Colonic mucosa (tissue), 4 donors: ENCODE results near the gene FZD10. TPM values are rescaled to one million over a fixed set of nuclear protein-coding genes. Genes with fewer than 3 reads are reported as not detected.

Experiments used
- DNase-seq: peaks from one replicate; pipeline ENCODE4 v3.0.0-alpha.2; 2020
- H3K27ac ChIP-seq: fragments of 200-600 bp; one replicate; pipeline ENCODE4 v1.8.0; 2021
- H3K27me3 ChIP-seq: fragments of 200-600 bp; one replicate; pipeline ENCODE4 v1.8.0; 2021
- H3K36me3 ChIP-seq: fragments of 200-600 bp; one replicate; pipeline ENCODE4 v1.8.0; 2021
- H3K4me1 ChIP-seq: fragments of 200-600 bp; one replicate; pipeline ENCODE4 v1.8.0; 2021; ENCODE audit warnings: mild to moderate bottlenecking
- H3K4me3 ChIP-seq: fragments of 200-600 bp; one replicate; pipeline ENCODE4 v1.8.0; 2021
- H3K9ac ChIP-seq, 2 donors: one replicate each; pipeline ENCODE4 v1.7.0; 2013; ENCODE audit warnings: control low read depth in 2 of 2, low read depth in 2 of 2, low read length in 2 of 2
- H3K9me3 ChIP-seq: fragments of 200-600 bp; one replicate; pipeline ENCODE4 v1.8.0; 2021
- CTCF ChIP-seq: fragments of 200-600 bp; IDR thresholded peaks from one replicate; pipeline ENCODE4 v1.8.0; 2022; ENCODE audit warnings: antibody characterized with exemption, mild to moderate bottlenecking
- intact Hi-C: fragments of 100-400 bp; cut with DNase I; formaldehyde crosslinking; loops from one replicate; pipeline ENCODE4 v1.14.1; 2022
- total RNA-seq, 2 donors: library from RNA; stranded (reverse); fragmentation: NEBNext Ultra II Directional in 1 of 2; extraction: Animal tissue kit (Norgen Biotek cat#: 25700) in 1 of 2; gene quantifications; one replicate each; pipeline ENCODE4 v1.2.1, GENCODE V29; 2021
- donor health status: healthy.
- donor health status: DM: no; HTN: no; CAD: no.
- donor health status: DM: no; HTN: no; CAD: no.

The FZD10 gene
- total RNA-seq, 2 donors from 2014 or later, result 0.21 to 0.27 TPM

- Histone ChIP-seq H3K4me1 (no peaks in the 10 kb centered on the region), H3K9me3 (no peaks in the 10 kb centered on the region), H3K27ac (no peak overlapping the region), H3K9ac (no peak overlapping the region), H3K36me3 (no peaks in the 10 kb centered on the region), H3K4me3 (no peak overlapping the region), H3K27me3 (no peaks in the 10 kb centered on the region)
- TF ChIP-seq CTCF, result no peak
- intact Hi-C loops, result no loop called here
- DNase-seq, result no peak
Observed at GRCh38 chr12:130122356-130122755, 39.9 kb upstream of the FZD10 start.

- TF ChIP-seq CTCF, result no peak
- Histone ChIP-seq H3K4me3 (no peak overlapping the region), H3K36me3 (no peaks in the 10 kb centered on the region), H3K27ac (no peak overlapping the region), H3K27me3 (no peaks in the 10 kb centered on the region), H3K4me1 (no peaks in the 10 kb centered on the region), H3K9me3 (no peaks in the 10 kb centered on the region), H3K9ac (no peak overlapping the region)
- intact Hi-C loops, result no loop called here
- DNase-seq, result no peak
Observed at GRCh38 chr12:130124106-130124505, 38.2 kb upstream of the FZD10 start.

GRCh38 chr12:130124605-130125244 is 37.5 kb upstream of the FZD10 start:
- H3K4me3 ChIP-seq, result no peak overlapping the region
- intact Hi-C loops, result no loop called here
- no peaks in the 10 kb centered on the region for H3K4me1 ChIP-seq
- TF ChIP-seq CTCF, result no peak
- DNase-seq, result no peak
- H3K36me3 ChIP-seq, result no peaks in the 10 kb centered on the region
- H3K27me3 ChIP-seq, result no peaks in the 10 kb centered on the region
- no peak overlapping the region for H3K27ac ChIP-seq
- no peak overlapping the region for H3K9ac ChIP-seq
- no peaks in the 10 kb centered on the region for H3K9me3 ChIP-seq

DNA sequence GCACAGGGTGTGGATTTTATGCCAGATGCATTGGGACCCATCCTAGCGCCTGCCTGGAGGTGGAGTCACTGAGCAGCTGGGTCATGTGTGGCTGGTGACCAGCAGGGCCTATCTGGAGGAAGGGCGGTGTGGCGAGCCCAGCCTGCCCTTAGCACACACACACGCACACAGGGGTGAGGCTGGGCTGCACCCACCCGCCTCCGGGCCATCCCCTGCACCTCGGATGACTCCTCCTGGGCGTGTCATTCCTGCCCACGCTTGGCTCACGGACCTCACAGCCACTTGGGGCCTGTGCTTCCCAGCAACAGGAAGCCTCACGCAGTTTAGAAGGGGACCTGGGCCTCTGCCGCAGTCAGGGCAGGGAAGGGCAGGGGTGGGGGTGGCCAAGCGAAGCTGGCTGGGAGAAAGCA is 36.2 kb upstream of the FZD10 start:
- H3K27ac ChIP-seq, result no peak overlapping the region

GRCh38 chr12:130127532-130127911 is 34.7 kb upstream of the FZD10 start:
- H3K27ac ChIP-seq, result no peak overlapping the region

More for the DNA sequence above, 36.2 kb upstream of the FZD10 start:
- no peak for TF ChIP-seq CTCF
- Histone ChIP-seq H3K27me3 (no peaks in the 10 kb centered on the region), H3K9me3 (no peaks in the 10 kb centered on the region), H3K36me3 (no peaks in the 10 kb centered on the region), H3K4me1 (no peaks in the 10 kb centered on the region), H3K9ac (no peak overlapping the region), H3K4me3 (no peak overlapping the region)
- intact Hi-C loops, result no loop called here
- no peak for DNase-seq

More at GRCh38 chr12:130127532-130127911, 34.7 kb upstream of the FZD10 start:
- intact Hi-C loops, result no loop called here
- Histone ChIP-seq H3K9ac (no peak overlapping the region), H3K27me3 (no peaks in the 10 kb centered on the region), H3K36me3 (no peaks in the 10 kb centered on the region), H3K9me3 (no peaks in the 10 kb centered on the region), H3K4me3 (no peak overlapping the region), H3K4me1 (no peaks in the 10 kb centered on the region)
- no peak for TF ChIP-seq CTCF
- peak; percentile 24 for DNase-seq
